ENCODE data around the gene GSTCD. TPM values are rescaled to one million over a fixed set of nuclear protein-coding genes. Genes with fewer than 3 reads are reported as not detected.

The GSTCD gene
- total and polyA plus RNA-seq, 4 donors = 1.2 to 8.7 (median 4.3) TPM

- TF ChIP-seq TAF1 (conservative IDR thresholded peaks at IDR 0.05) (no peak), CTCF (IDR thresholded peaks at IDR 0.05; ENCODE audit: low read depth, low read length, missing input control) (no peak), FOXA1 (IDR thresholded peaks at IDR 0.05) (no peak), RXRA (IDR thresholded peaks at IDR 0.05) (no peak)
Observed at GRCh38 chr4:105858466-105859040, 150.0 kb downstream of the GSTCD start (continued).

- H3K9ac ChIP-seq (ENCODE audit: low read depth in 1 of 2, low read length in 2 of 2) = no peak overlapping the region
- H3K4me1 ChIP-seq (ENCODE audit: control insufficient read depth in 4 of 4, insufficient read depth in 4 of 4, low read length in 3 of 4) = no peaks in the 10 kb centered on the region
- TF ChIP-seq NR2F2 (IDR thresholded peaks at IDR 0.05) (no peak), EGR1 (IDR thresholded peaks at IDR 0.05; ENCODE audit: low read depth in 2 of 2) (no peak), RAD21 (IDR thresholded peaks at IDR 0.05) (no peak), HNF4G (IDR thresholded peaks at IDR 0.05) (no peak), JUND (IDR thresholded peaks at IDR 0.05) (no peak), RXRA (IDR thresholded peaks at IDR 0.05) (no peak)
- no peaks in the 10 kb centered on the region for H3K27me3 ChIP-seq (ENCODE audit: control insufficient read depth in 4 of 4, insufficient read depth in 4 of 4, low read length in 3 of 4)
- no peak for DNase-seq (ENCODE audit: low spot score)
- WGBS = 79% methylated on average over 1 of the region's 1 CpG
- H3K36me3 ChIP-seq (ENCODE audit: control insufficient read depth in 4 of 4, insufficient read depth in 3 of 4, low read depth in 1 of 4, low read length in 3 of 4) = peaks cover 0 to 2% (median 0%) of the 10 kb centered on the region in 4 donors
- H3K4me3 ChIP-seq (ENCODE audit: low read depth in 1 of 3, low read length in 3 of 3) = no peak overlapping the region
- peaks cover 0 to 9% (median 3%) of the 10 kb centered on the region in 4 donors for H3K9me3 ChIP-seq (ENCODE audit: control insufficient read depth in 4 of 4, low read length in 3 of 4)
- H3K27ac ChIP-seq (ENCODE audit: low read depth in 1 of 2, low read length in 2 of 2) = no peak overlapping the region
Observed at GRCh38 chr4:105859233-105859632, 150.6 kb downstream of the GSTCD start.

- no peak for DNase-seq (ENCODE audit: low spot score)
- 69% methylated on average over 3 of the region's 3 CpGs for WGBS
- Histone ChIP-seq H3K36me3 (ENCODE audit: control insufficient read depth in 4 of 4, insufficient read depth in 3 of 4, low read depth in 1 of 4, low read length in 3 of 4) (no peaks in the 10 kb centered on the region), H3K4me3 (ENCODE audit: low read depth in 1 of 3, low read length in 3 of 3) (no peak overlapping the region), H3K9ac (ENCODE audit: low read depth in 1 of 2, low read length in 2 of 2) (no peak overlapping the region), H3K27me3 (ENCODE audit: control insufficient read depth in 4 of 4, insufficient read depth in 4 of 4, low read length in 3 of 4) (no peaks in the 10 kb centered on the region), H3K27ac (ENCODE audit: low read depth in 1 of 2, low read length in 2 of 2) (no peak overlapping the region), H3K9me3 (ENCODE audit: control insufficient read depth in 4 of 4, low read length in 3 of 4) (no peaks in the 10 kb centered on the region), H3K4me1 (ENCODE audit: control insufficient read depth in 4 of 4, insufficient read depth in 4 of 4, low read length in 3 of 4) (no peaks in the 10 kb centered on the region)
- TF ChIP-seq YY1 (IDR thresholded peaks at IDR 0.05) = no peak
- TF ChIP-seq RAD21 (IDR thresholded peaks at IDR 0.05) = no peak
- TF ChIP-seq CTCF (IDR thresholded peaks at IDR 0.05; ENCODE audit: low read depth, low read length, missing input control) = no peak
- TF ChIP-seq MAX (IDR thresholded peaks at IDR 0.05) = no peak
- no peak for TF ChIP-seq RXRA (IDR thresholded peaks at IDR 0.05)
- TF ChIP-seq EGR1 (IDR thresholded peaks at IDR 0.05; ENCODE audit: low read depth in 2 of 2) = no peak
- no peak for TF ChIP-seq SP1 (IDR thresholded peaks at IDR 0.05)
- no peak for TF ChIP-seq TAF1 (conservative IDR thresholded peaks at IDR 0.05)
- TF ChIP-seq ZBTB33 (IDR thresholded peaks at IDR 0.05) = no peak
- no peak for TF ChIP-seq FOXA1 (IDR thresholded peaks at IDR 0.05)
- TF ChIP-seq ATF3 (IDR thresholded peaks at IDR 0.05) = no peak
- TF ChIP-seq HNF4A (conservative IDR thresholded peaks at IDR 0.05) = no peak
- no peak for TF ChIP-seq REST (IDR thresholded peaks at IDR 0.05)
- TF ChIP-seq JUND (IDR thresholded peaks at IDR 0.05) = no peak
- no peak for TF ChIP-seq GABPA (IDR thresholded peaks at IDR 0.05 in 1 of 2, conservative IDR thresholded peaks at IDR 0.05 in 1 of 2)
Observed at GRCh38 chr4:105870963-105871362, 162.4 kb downstream of the GSTCD start.
